ENCODE measurements around the gene MAN1B1.

The MAN1B1 gene

DNA sequence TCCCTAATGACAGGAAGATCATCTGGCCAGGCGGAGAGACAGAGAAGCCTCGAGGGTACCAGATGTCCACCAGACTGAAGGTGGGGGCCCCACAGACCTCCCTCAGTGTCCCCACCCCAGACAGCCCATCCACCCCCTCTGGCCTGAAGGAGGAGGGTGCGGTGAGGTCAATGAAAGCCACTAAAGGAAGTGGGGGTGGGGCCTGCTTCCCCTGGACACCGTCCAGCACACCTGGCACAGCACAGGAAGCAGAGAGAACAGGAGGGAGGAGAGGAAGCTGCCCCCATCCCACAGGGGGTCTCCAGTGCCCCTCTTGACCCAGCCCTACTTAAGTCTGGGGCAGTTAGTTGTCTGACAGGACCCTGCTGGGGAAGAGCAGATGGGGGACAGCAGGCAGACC lies 71.8 kb downstream of the MAN1B1 start:
- TF ChIP-seq RAD21 (IDR thresholded peaks at IDR 0.05; ENCODE audit: low read depth) (no peak), TAF1 (IDR thresholded peaks at IDR 0.05; ENCODE audit: low read depth) (no peak), EP300 (IDR thresholded peaks at IDR 0.05; ENCODE audit: borderline replicate concordance) (no peak), CREB1 (IDR thresholded peaks at IDR 0.05; ENCODE audit: low read depth) (no peak), NFIC (IDR thresholded peaks at IDR 0.05) (no peak), YY1 (IDR thresholded peaks at IDR 0.05; ENCODE audit: low read depth) (no peak)
- TF ChIP-seq, protein P1, sequence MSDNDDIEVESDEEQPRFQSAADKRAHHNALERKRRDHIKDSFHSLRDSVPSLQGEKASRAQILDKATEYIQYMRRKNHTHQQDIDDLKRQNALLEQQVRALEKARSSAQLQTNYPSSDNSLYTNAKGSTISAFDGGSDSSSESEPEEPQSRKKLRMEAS (IDR thresholded peaks at IDR 0.05): no peak
- TF ChIP-seq, protein P2, sequence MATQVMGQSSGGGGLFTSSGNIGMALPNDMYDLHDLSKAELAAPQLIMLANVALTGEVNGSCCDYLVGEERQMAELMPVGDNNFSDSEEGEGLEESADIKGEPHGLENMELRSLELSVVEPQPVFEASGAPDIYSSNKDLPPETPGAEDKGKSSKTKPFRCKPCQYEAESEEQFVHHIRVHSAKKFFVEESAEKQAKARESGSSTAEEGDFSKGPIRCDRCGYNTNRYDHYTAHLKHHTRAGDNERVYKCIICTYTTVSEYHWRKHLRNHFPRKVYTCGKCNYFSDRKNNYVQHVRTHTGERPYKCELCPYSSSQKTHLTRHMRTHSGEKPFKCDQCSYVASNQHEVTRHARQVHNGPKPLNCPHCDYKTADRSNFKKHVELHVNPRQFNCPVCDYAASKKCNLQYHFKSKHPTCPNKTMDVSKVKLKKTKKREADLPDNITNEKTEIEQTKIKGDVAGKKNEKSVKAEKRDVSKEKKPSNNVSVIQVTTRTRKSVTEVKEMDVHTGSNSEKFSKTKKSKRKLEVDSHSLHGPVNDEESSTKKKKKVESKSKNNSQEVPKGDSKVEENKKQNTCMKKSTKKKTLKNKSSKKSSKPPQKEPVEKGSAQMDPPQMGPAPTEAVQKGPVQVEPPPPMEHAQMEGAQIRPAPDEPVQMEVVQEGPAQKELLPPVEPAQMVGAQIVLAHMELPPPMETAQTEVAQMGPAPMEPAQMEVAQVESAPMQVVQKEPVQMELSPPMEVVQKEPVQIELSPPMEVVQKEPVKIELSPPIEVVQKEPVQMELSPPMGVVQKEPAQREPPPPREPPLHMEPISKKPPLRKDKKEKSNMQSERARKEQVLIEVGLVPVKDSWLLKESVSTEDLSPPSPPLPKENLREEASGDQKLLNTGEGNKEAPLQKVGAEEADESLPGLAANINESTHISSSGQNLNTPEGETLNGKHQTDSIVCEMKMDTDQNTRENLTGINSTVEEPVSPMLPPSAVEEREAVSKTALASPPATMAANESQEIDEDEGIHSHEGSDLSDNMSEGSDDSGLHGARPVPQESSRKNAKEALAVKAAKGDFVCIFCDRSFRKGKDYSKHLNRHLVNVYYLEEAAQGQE (IDR thresholded peaks at IDR 0.05; ENCODE audit: low read depth): no peak

All from Ishikawa (cell line).